ENCODE results near the gene CGNL1. TPM values are rescaled to one million over a fixed set of nuclear protein-coding genes. Genes with fewer than 3 reads are reported as not detected.

The CGNL1 gene
- total and polyA plus RNA-seq, 8 donors, result 26.5 to 68.1 (median 34.5) TPM

DNA sequence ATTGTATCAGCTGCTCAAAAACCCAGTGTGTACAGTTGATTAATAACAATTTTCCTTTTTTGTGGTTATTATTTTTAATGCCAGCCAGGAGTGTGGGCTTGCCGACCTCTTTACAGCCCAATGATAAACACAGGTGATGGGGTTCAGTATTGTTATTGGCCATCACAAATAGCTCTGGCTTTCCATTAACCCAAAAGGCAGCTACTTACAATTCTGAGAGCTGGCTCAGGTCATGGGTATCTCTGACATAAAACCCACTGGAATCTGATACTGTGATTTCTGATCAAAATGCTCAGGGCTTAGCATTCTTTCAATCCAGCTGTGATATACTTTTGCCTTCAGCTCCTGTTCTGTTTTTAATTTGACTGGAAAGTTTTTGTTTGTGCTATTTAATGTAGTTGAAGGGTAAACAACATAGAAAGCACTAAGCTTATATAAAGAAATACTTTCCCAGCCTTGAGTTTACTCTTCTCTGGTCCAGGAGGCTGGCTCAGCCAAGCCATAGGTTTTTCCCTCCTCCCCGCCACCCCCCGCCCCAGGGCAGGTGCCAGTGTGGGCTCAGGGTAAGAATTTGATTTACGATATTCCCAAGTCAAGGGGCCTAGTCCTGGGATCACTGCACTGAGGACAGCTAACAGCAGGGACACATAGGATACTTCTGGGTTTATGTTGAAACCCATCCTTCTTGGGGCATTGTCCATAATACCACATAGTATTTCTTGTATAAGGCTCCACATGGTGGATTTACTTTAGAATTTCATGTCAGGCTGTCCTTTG is 161.4 kb downstream of the CGNL1 start:
- ATAC-seq (no peak), DNase-seq (no peak)
- intact Hi-C loops (cut with DNase I), result loop anchor here in 1 of 2 donors (10.0 kb wide), 1 partner anchor 203 kb away; no protein-coding TSS in a partner anchor
- Histone ChIP-seq H3K27me3 (no peaks in the 10 kb centered on the region), H3K4me3 (no peak overlapping the region), H3K27ac (no peak overlapping the region), H3K9me3 (no peaks in the 10 kb centered on the region), H3K4me1 (peaks cover 0 to 9% of the 10 kb centered on the region in 2 donors), H3K36me3 (no peaks in the 10 kb centered on the region)
- TF ChIP-seq, protein P1, sequence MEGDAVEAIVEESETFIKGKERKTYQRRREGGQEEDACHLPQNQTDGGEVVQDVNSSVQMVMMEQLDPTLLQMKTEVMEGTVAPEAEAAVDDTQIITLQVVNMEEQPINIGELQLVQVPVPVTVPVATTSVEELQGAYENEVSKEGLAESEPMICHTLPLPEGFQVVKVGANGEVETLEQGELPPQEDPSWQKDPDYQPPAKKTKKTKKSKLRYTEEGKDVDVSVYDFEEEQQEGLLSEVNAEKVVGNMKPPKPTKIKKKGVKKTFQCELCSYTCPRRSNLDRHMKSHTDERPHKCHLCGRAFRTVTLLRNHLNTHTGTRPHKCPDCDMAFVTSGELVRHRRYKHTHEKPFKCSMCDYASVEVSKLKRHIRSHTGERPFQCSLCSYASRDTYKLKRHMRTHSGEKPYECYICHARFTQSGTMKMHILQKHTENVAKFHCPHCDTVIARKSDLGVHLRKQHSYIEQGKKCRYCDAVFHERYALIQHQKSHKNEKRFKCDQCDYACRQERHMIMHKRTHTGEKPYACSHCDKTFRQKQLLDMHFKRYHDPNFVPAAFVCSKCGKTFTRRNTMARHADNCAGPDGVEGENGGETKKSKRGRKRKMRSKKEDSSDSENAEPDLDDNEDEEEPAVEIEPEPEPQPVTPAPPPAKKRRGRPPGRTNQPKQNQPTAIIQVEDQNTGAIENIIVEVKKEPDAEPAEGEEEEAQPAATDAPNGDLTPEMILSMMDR (IDR thresholded peaks at IDR 0.05), result no peak

DNA sequence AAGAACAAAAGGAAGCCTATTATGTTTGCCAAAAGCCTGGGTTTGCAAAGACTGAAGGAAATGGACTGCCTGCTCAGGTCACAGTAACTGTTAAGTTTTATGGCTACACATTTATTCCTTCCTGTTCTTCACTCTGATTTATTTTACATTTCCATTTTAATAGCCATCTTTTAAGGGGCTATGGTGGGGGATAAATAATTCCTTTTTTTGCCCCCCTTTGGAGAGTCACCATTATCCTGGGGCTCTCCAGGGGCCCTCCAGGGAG is 161.9 kb downstream of the CGNL1 start:
- H3K36me3 ChIP-seq, result no peaks in the 10 kb centered on the region
- no peaks in the 10 kb centered on the region for H3K27me3 ChIP-seq
- peaks cover 0 to 9% of the 10 kb centered on the region in 2 donors for H3K4me1 ChIP-seq
- DNase-seq (no peak), ATAC-seq (no peak)
- intact Hi-C loops (cut with DNase I), result loop anchor here in 1 of 2 donors (10.0 kb wide), 1 partner anchor 203 kb away; no protein-coding TSS in a partner anchor
- no peaks in the 10 kb centered on the region for H3K9me3 ChIP-seq
- no peak overlapping the region for H3K4me3 ChIP-seq
- no peak overlapping the region for H3K27ac ChIP-seq
- TF ChIP-seq, protein P1 (IDR thresholded peaks at IDR 0.05), result no peak

DNA sequence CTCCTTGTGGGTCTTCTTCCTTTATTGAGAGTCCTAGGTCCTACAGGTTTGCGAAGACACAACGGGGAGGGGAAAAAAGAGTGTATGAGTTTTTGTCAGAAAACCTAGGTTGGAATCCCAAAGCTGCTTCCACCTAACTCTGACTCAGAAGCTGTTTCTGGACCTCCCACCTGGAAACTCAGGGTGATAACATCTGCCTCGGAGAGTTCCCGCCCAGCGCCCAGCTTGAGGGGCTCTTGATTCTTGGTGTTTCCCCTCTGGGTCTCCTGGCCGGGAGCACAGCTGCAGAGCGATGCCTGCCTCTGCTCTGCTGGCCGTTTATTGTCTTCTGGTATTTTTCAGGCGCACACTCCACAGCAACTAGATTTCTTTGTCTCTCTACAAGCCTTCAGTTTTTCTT is 162.5 kb downstream of the CGNL1 start:
- TF ChIP-seq, protein P1 (IDR thresholded peaks at IDR 0.05), result no peak
- Histone ChIP-seq H3K4me1 (peaks cover 0 to 9% of the 10 kb centered on the region in 2 donors), H3K27ac (no peak overlapping the region), H3K27me3 (no peaks in the 10 kb centered on the region), H3K9me3 (no peaks in the 10 kb centered on the region), H3K4me3 (no peak overlapping the region), H3K36me3 (no peaks in the 10 kb centered on the region)
- intact Hi-C loops (cut with DNase I), result loop anchor here in 1 of 2 donors (10.0 kb wide), 1 partner anchor 204 kb away; no protein-coding TSS in a partner anchor
- DNase-seq, result no peak
- no peak for ATAC-seq

DNA sequence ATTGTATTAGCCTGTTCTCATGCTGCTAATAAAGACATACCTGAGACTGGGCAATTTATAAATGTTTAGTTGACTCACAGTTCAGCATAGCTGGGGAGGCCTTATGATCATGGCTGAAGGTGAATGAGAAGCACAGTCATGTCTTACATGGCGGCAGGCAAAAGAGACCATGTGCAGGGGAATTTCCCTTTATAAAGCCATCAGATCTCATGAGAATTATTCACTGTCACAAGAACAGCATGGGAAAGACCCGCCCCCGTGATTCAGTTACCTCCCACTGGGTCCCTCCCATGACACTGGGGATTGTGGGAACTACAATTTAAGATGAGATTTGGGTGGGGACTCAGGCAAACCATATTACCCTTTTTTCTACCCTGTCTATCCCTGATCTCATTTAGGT is 163.9 kb downstream of the CGNL1 start:
- Histone ChIP-seq H3K4me3 (no peak overlapping the region), H3K4me1 (no peaks in the 10 kb centered on the region), H3K36me3 (peaks cover 0 to 7% of the 10 kb centered on the region in 2 donors), H3K9me3 (no peaks in the 10 kb centered on the region), H3K27me3 (no peaks in the 10 kb centered on the region), H3K27ac (no peak overlapping the region)
- DNase-seq (no peak), ATAC-seq (no peak)
- TF ChIP-seq, protein P1 (IDR thresholded peaks at IDR 0.05), result no peak
- intact Hi-C loops (cut with DNase I), result loop anchor here in 1 of 2 donors (5.0 kb wide), 1 partner anchor 198 kb away; no protein-coding TSS in a partner anchor

DNA sequence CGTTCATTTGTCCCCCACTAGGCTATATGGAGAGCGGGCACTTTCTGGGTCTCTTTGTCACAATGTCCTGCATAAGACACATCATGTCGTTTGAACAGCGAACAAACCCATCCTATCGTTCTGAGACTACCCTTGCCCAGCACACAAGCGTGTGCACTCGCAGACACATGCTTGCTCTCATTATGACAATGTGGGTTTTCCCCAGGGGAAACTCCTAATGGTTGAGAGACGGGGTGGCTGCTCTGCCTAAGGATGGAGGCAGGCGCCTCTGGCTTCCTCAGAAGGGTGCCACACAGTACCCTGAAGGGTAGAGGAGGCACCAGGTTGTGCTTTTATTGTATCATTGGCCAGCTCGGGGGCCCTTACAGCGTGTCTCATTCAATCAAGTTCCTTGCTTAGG is 164.4 kb downstream of the CGNL1 start:
- H3K27me3 ChIP-seq, result no peaks in the 10 kb centered on the region
- TF ChIP-seq, protein P1 (IDR thresholded peaks at IDR 0.05), result no peak
- DNase-seq, result no peak
- no peaks in the 10 kb centered on the region for H3K4me1 ChIP-seq
- intact Hi-C loops (cut with DNase I), result loop anchor here in 1 of 2 donors (5.0 kb wide), 1 partner anchor 198 kb away; no protein-coding TSS in a partner anchor
- ATAC-seq, result no peak
- no peaks in the 10 kb centered on the region for H3K9me3 ChIP-seq
- H3K27ac ChIP-seq, result no peak overlapping the region
- H3K36me3 ChIP-seq, result peaks cover 0 to 7% of the 10 kb centered on the region in 2 donors
- no peak overlapping the region for H3K4me3 ChIP-seq

Measured in left lung (tissue), 10 donors.